Endothelial cell of umbilical vein (primary cell): ENCODE results near the gene NAV3. TPM values are rescaled to one million over a fixed set of nuclear protein-coding genes. Genes with fewer than 3 reads are reported as not detected.

ENCODE experiments used
- BruUV-seq: library from RNA; stranded (reverse); fragments of 400-500 nt; replicated peaks from 2 replicates; lab custom pipeline; 2021; lab: Mats Ljungman, UMichigan
- CTCF ChIA-PET: fragments of 300-600, 350-600 bp; sonication (Branson Sonifier 250); formaldehyde crosslinking; loops from one replicate; lab custom pipeline; 2021; ENCODE audit warnings: antibody characterized with exemption, inconsistent platforms; lab: Charles Lee
- POLR2A ChIA-PET: fragments of 300-600, 350-600 bp; sonication (Branson Sonifier 250); formaldehyde crosslinking; loops from one replicate; lab custom pipeline; 2021; ENCODE audit warnings: antibody characterized with exemption, inconsistent platforms; lab: Charles Lee
- DNase-seq: peaks from one replicate; pipeline ENCODE4 v3.0.0-alpha.2; 2011; ENCODE audit warnings: low read depth, low spot score
- FAIRE-seq: peaks from 2 replicates; lab custom pipeline; 2011; peaks lifted over from hg19 to GRCh38; lab: Jason Lieb, UNC
- H2AFZ ChIP-seq: 2 replicates; pipeline ENCODE4 v1.6.0; 2012; ENCODE audit warnings: low read depth, low read length, control low read depth, inconsistent platforms
- H3K27ac ChIP-seq: 2 replicates; pipeline ENCODE4 v1.5.1; 2011; ENCODE audit warnings: low read depth, mild to moderate bottlenecking, control low read depth, low read length, moderate library complexity; ENCODE audit not compliant: insufficient read depth
- H3K27me3 ChIP-seq, 2 experiments: 2 replicates each; pipeline versions ENCODE4 v1.6.0 to v1.6.1; 2011; ENCODE audit warnings: low read length in 2 of 2, mixed read lengths in 1 of 2; ENCODE audit not compliant: control insufficient read depth in 2 of 2, insufficient read depth in 2 of 2
- H3K36me3 ChIP-seq, 2 experiments: 2 replicates in 1 of 2; 3 replicates in 1 of 2; pipeline ENCODE4 v1.5.1; 2011; ENCODE audit warnings: low read length in 2 of 2, mild to moderate bottlenecking in 1 of 2, moderate library complexity in 1 of 2; ENCODE audit not compliant: control insufficient read depth in 2 of 2, insufficient read depth in 2 of 2; ENCODE audit errors: extremely low read depth in 1 of 2
- H3K4me1 ChIP-seq: 3 replicates; pipeline ENCODE4 v1.5.1; 2011; ENCODE audit warnings: mild to moderate bottlenecking, low read length; ENCODE audit not compliant: control insufficient read depth, insufficient read depth; ENCODE audit errors: extremely low read depth
- H3K4me2 ChIP-seq: 2 replicates; pipeline ENCODE4 v1.6.1; 2011; ENCODE audit warnings: low read length, control low read depth, mixed read lengths; ENCODE audit not compliant: insufficient read depth
- H3K4me3 ChIP-seq, 3 experiments: fragments of 200-600 bp in 1 of 3; sonication (generic), shearing (Covaris generic) in 1 of 3; replicated peaks in 1 of 3; 2 replicates each; pipeline ENCODE4 v1.5.1; 2011 to 2016; ENCODE audit warnings: control low read depth in 3 of 3, low read length in 3 of 3, mild to moderate bottlenecking in 2 of 3, inconsistent platforms in 1 of 3, low read depth in 1 of 3, moderate library complexity in 1 of 3; ENCODE audit not compliant: insufficient read depth in 1 of 3
- H3K79me2 ChIP-seq: 2 replicates; pipeline ENCODE4 v1.6.0; 2012; ENCODE audit warnings: low read length, inconsistent platforms; ENCODE audit not compliant: control insufficient read depth, insufficient read depth
- H3K9ac ChIP-seq: replicated peaks from 2 replicates; pipeline ENCODE3; 2011; ENCODE audit warnings: low read length, control low read depth; ENCODE audit not compliant: insufficient read depth; ENCODE audit errors: extremely low read depth
- H3K9me1 ChIP-seq: replicated peaks from 3 replicates; pipeline ENCODE4 v1.6.0; 2011; ENCODE audit warnings: mild to moderate bottlenecking, low read length; ENCODE audit not compliant: control insufficient read depth, insufficient read depth; ENCODE audit errors: extremely low read depth
- H3K9me3 ChIP-seq: replicated peaks from 2 replicates; pipeline ENCODE4 v1.5.1; 2012; ENCODE audit warnings: low read length, inconsistent platforms; ENCODE audit not compliant: control insufficient read depth, insufficient read depth
- H4K20me1 ChIP-seq: replicated peaks from 2 replicates; pipeline ENCODE3; 2011; ENCODE audit warnings: mild to moderate bottlenecking, low read length; ENCODE audit not compliant: control insufficient read depth, insufficient read depth; ENCODE audit errors: extremely low read depth
- EZH2 ChIP-seq: IDR thresholded peaks from 2 replicates; pipeline ENCODE4 v1.6.1; 2012; ENCODE audit warnings: borderline replicate concordance, low read depth, mild to moderate bottlenecking, moderate library complexity, low read length, inconsistent platforms; ENCODE audit not compliant: severe bottlenecking
- FOS ChIP-seq: IDR thresholded peaks from 2 replicates; pipeline ENCODE4 v1.6.1; 2011; ENCODE audit warnings: mild to moderate bottlenecking, low read length, moderate library complexity, borderline replicate concordance; ENCODE audit not compliant: insufficient read depth
- GATA2 ChIP-seq: IDR thresholded peaks from 2 replicates; pipeline ENCODE4 v1.7.0; 2011; ENCODE audit warnings: low read depth, mild to moderate bottlenecking, moderate library complexity, mixed read lengths, low read length; ENCODE audit not compliant: insufficient read length, insufficient read depth
- JUN ChIP-seq: IDR thresholded peaks from 2 replicates; pipeline ENCODE4 v1.6.1; 2011; ENCODE audit warnings: borderline replicate concordance, low read depth; ENCODE audit not compliant: insufficient read length, insufficient read depth
- MYC ChIP-seq: IDR thresholded peaks from one replicate; pipeline ENCODE4 v1.6.1; 2011; ENCODE audit warnings: mild to moderate bottlenecking, low read depth, low read length
- POLR2A ChIP-seq: IDR thresholded peaks from 2 replicates; pipeline ENCODE4 v1.6.1; 2012; ENCODE audit warnings: low read depth, mild to moderate bottlenecking, control low read depth, low read length
- POLR2AphosphoS5 ChIP-seq: IDR thresholded peaks from 2 replicates; pipeline ENCODE4 v1.6.1; 2012; ENCODE audit warnings: low read depth, mild to moderate bottlenecking, control low read depth, low read length, moderate library complexity; ENCODE audit not compliant: insufficient read depth
- dilution Hi-C: fragments of 300-500 bp; cut with MboI; formaldehyde crosslinking; loops from one replicate; pipeline ENCODE4 v1.15.0; 2019; ENCODE audit warnings: low sequenced_read_pairs; ENCODE audit not compliant: extremely low pct_ligation_motif_present
- intact Hi-C: fragments of 100-400 bp; cut with micrococcal nuclease; formaldehyde crosslinking; loops from one replicate; pipeline ENCODE4 v1.10.0; 2022
- polyA plus RNA-seq, 4 experiments: library from polyadenylated mRNA; depleted of rRNA in 3 of 4; stranded (reverse) in 3 of 4; unstranded in 1 of 4; fragments of >200 nt; gene quantifications; 2 replicates each; pipeline versions ENCODE4 v1.2.1 to v1.2.3, GENCODE V29; 2011 to 2012; ENCODE audit warnings: missing spikeins in 1 of 4
- total RNA-seq: library from RNA; stranded (reverse); gene quantifications from 2 replicates; pipeline ENCODE4 v1.2.3, GENCODE V29; 2021
- TF ChIP-seq, protein P1 (sequence below): IDR thresholded peaks from 2 replicates; pipeline ENCODE4 v1.6.1; 2011; ENCODE audit not compliant: insufficient read depth, insufficient read length
- TF ChIP-seq, protein P2 (sequence below), 2 donors: IDR thresholded peaks; 1 replicate in 1 of 2; 2 replicates in 1 of 2; pipeline ENCODE4 v1.5.1; 2011; ENCODE audit warnings: low read length in 2 of 2, mild to moderate bottlenecking in 2 of 2, moderate library complexity in 2 of 2, control low read depth in 1 of 2, inconsistent platforms in 1 of 2, low read depth in 1 of 2; ENCODE audit not compliant: insufficient read depth in 1 of 2; ENCODE audit errors: extremely low read depth in 1 of 2

NAV3 gene
- total and polyA plus RNA-seq, 2 donors (not counting 3 experiments of a cell fraction or from before 2014, with no cell fraction given), result 6.7 to 40.1 TPM

DNA sequence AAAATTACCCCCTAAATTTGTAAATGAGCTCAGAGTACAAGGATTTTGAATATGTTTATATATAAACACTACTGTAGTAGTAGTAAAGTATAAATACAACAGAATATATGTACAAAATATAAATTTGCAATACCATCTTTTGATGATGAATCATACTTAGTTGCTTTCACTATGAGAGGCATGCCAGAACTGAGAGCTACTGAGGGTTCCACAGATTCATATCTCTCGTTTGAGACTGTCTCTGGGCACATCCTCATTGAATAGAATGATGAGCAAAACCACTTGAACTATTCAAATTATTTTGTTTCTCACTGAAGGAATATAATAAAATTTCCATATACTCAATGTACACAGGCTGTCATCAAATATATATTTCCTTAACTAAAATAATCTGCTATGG is 417.6 kb downstream of the NAV3 start:
- Histone ChIP-seq H3K9me3 (no peaks in the 10 kb centered on the region), H3K27ac (no peak overlapping the region), H3K9ac (no peak overlapping the region), H3K9me1 (no peaks in the 10 kb centered on the region), H3K27me3 (peaks cover 0 to 4% of the 10 kb centered on the region in 2 experiments), H3K4me1 (no peaks in the 10 kb centered on the region), H3K4me2 (no peak overlapping the region), H3K79me2 (no peaks in the 10 kb centered on the region), H4K20me1 (no peaks in the 10 kb centered on the region), H3K4me3 (no peak overlapping the region), H3K36me3 (no peaks in the 10 kb centered on the region), H2AFZ (no peak overlapping the region)
- FAIRE-seq (no peak), DNase-seq (no peak)
- TF ChIP-seq JUN (no peak), MYC (no peak), EZH2 (no peak), POLR2A (no peak), FOS (no peak), GATA2 (no peak), POLR2AphosphoS5 (no peak)
- TF ChIP-seq, protein P1, sequence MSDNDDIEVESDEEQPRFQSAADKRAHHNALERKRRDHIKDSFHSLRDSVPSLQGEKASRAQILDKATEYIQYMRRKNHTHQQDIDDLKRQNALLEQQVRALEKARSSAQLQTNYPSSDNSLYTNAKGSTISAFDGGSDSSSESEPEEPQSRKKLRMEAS, result no peak
- TF ChIP-seq, protein P2, sequence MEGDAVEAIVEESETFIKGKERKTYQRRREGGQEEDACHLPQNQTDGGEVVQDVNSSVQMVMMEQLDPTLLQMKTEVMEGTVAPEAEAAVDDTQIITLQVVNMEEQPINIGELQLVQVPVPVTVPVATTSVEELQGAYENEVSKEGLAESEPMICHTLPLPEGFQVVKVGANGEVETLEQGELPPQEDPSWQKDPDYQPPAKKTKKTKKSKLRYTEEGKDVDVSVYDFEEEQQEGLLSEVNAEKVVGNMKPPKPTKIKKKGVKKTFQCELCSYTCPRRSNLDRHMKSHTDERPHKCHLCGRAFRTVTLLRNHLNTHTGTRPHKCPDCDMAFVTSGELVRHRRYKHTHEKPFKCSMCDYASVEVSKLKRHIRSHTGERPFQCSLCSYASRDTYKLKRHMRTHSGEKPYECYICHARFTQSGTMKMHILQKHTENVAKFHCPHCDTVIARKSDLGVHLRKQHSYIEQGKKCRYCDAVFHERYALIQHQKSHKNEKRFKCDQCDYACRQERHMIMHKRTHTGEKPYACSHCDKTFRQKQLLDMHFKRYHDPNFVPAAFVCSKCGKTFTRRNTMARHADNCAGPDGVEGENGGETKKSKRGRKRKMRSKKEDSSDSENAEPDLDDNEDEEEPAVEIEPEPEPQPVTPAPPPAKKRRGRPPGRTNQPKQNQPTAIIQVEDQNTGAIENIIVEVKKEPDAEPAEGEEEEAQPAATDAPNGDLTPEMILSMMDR (IDR thresholded peaks at IDR 0.05; ENCODE audit: extremely low read depth in 1 of 2, insufficient read depth in 1 of 2, low read depth in 1 of 2, low read length in 2 of 2), result no peak
- intact Hi-C loops, result no loop called here
- dilution Hi-C loops, result no loop called here
- no TSS peak for BruUV-seq
- POLR2A ChIA-PET, result no interaction called here
- CTCF ChIA-PET, result no interaction called here
